NK-92 (cell line): ENCODE results near the gene ATXN2L.
"Not testable (repeated sequence)": the region's sequence is repeated elsewhere in the genome, so short reads cannot be mapped to it uniquely, and the experiment has no call there.

ENCODE experiments used
- DNase-seq: peaks from one replicate; lab custom pipeline; 2025; ENCODE audit not compliant: unreplicated experiment; lab: John Stamatoyannopoulos, UW

Gene ATXN2L

DNA sequence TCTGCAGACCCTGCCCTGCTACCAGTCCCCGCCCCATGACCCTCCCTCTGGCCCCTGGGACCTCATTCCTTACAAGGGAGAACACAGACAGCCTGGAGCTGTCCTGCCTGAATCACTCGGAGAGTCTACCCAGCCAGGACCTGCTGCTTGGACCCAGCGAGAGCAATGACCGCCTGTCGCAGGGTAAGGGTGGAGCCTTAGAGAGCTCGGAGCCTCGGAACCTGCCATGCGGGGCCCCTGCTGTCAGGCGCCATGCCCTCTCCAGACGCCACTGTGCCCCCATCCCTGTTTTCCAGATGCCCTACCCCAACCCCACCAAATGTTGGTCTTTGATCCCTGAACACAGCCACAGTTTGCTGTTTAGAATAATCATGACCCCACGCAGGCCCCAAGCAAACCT lies 46.4 kb downstream of the ATXN2L start:
- DNase-seq = no peak

DNA sequence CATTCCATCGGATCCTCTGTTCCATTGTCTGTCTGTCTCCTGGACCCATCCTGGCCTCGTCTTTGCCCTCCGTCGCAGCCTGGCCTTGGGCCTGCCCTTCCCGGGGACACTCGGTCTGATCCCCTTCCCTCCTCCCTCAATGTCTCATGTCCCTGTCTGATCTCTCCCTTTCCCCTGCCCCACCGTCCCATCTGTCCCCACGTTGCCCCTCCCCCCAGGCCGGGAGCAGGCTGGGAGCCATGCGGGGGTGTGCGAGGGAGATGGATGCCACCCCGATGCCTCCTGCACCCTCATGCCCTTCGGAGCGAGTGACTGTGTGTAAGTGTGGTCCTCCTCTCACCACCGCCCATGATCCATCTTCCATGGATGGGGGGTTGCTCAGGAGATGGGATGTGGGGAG lies 50.2 kb downstream of the ATXN2L start:
- no peak for DNase-seq

DNA sequence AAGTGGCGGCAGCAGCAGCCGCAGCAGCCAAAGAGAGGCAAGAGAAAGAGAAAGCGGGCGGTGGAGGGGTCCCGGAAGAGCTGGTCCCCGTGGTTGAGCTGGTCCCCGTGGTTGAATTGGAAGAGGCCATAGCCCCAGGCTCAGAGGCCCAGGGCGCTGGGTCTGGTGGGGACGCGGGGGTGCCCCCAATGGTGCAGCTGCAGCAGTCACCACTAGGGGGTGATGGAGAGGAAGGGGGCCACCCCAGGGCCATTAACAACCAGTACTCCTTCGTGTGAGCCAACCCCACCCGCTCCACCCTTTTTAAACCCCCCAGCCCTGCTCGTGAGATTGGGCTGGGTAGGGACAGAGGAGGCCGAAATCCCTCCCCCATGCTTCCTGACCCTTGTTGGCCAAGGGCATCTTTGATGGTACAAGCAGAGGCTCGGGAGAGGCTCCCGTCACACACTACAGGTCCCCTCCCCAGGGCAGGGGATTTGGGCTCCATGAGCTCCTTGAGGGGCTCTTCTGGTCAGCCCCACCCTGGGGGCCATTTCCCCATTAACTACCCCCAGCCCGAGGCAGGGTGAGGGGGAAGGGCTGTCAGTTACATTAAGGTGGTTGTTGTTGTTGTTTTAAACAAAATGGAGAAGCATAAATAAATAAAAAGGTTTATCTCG lies 50.9 kb downstream of the ATXN2L start:
- DNase-seq = no peak

- DNase-seq = no peak
These were observed 51.6 kb downstream of the ATXN2L start for GRCh38 chr16:28874406-28874805.

DNA sequence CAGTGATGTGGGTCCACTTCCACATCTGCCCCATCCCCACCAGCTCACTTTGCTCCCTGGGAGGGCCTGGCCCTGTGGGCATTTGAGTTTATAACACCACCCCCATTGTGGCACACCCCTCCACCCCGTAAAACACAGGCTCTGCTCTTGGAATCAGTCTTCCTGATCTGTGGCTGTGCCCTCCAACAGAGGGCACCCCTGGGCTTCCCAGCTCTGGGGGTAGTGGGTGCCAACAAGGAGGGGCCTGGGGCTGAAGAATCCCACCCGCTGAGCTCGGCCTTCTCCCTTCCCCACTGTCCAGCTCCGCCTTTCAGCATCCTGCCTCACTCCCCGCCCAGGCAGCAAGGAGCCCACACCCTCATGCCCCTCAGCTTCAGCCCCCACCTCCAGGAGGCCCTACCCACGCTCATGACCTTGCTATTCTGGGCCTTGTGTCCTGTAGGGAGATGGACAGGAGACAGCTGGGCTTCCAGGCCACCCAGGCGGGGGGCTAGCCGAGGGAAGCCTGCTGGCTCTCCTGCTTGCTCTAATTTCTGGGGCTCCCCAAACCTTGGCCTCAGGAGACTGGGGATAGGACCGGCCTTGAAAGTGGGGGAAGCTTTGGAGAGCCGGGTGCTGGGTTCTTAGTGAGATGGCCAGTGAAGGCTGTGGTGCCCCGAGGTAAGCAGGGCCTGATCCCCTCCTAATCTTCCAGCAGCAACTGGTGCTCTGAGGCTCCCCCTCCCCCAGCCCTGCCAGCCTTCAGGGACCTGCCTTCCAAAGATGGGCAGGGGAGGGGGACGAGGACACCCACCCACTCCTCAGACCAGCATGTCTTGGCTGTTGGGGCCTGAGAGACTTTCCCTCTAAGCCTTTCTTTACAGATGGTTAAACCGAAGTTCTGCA lies 52.6 kb downstream of the ATXN2L start:
- DNase-seq = no peak

GRCh38 chr16:28876019-28876659 lies 53.3 kb downstream of the ATXN2L start:
- no peak for DNase-seq

GRCh38 chr16:28876973-28877654 lies 54.3 kb downstream of the ATXN2L start:
- DNase-seq = no peak

DNA sequence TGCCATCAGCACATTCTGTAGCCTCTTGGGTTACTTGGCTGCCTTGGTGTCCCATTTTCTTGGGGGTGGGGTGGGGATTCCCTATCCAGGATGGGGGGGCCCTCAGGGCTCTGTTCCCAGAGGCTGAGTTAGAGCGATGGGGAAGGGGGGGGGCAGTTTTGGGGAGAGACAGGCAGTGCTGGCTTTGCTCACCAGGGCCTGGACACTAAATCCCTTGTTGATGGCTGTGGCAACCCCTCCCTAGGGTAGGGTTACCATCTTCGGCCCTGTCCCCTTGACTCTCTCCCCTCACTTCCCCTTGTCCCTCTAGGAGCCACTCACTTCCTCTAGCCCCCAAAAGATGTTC lies 54.8 kb downstream of the ATXN2L start:
- no peak for DNase-seq

DNA sequence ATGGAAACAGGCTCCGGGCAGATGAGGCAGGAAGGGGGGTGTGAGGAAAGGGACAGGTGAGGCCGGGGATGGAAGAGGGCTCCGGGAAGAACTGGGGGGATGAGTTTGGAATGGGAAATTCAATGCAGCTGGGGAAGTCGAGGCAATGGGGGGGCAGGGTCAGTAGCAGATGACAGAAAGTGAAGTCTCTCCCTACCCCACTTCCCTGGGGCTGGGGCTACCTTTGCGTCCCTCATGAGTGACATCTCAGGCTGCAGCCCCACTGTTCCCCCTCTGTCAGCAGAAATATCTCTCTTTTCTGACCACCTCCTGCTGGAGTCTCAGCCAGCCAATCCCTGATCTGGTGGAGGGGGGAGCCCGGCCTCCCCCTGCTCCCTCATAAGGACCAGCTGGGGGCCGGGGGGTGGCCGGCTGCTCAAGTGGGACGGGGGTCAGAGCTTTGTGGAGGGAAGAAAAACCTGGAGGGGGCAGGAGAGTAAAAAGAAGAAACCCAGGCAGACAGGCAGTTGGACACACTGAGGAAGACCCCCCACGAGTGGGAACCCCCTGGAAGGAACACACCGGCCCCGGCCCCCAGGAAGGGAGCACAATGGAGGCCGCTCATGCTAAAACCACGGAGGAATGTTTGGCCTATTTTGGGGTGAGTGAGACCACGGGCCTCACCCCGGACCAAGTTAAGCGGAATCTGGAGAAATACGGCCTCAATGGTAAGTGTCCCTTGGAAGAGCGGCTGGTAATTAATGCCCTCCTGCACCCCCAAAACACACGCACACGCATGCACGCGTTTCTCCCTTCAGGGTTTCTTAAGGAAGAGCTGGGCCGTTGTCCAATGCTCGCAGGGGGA lies 55.5 kb downstream of the ATXN2L start, which contains the start of gene ATP2A1:
Gene ATP2A1, plus strand, starts transcription at position 406 of the 844 bp plus-strand sequence. Its CDS starts 184 bp downstream, at position 590.
- DNase-seq = no peak

GRCh38 chr16:28879261-28879840 lies 56.6 kb downstream of the ATXN2L start:
- no peak for DNase-seq

GRCh38 chr16:28879841-28880588 lies 57.2 kb downstream of the ATXN2L start:
- peak; percentile 46 for DNase-seq

- no peak for DNase-seq
These were observed 57.8 kb downstream of the ATXN2L start for GRCh38 chr16:28880589-28880915.

DNA sequence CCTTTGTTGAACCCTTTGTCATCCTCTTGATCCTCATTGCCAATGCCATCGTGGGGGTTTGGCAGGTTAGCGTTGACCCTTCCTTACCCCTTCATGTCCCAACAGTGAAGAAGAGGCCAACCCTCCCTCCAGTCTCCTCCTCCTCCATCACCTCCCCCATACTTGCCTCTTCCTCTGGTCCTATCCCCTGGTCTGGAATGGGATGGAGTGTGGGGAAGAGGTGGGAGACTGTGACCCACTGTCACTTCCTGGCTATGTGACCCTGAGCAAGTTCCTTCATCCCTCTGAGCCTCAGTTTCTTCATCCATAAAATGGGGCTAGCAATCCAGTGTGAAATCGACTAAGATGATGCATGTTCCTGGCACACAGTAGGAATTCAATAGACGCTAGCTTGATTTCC lies 58.2 kb downstream of the ATXN2L start:
- no peak for DNase-seq

- DNase-seq = not testable (repeated sequence)
These were observed 58.8 kb downstream of the ATXN2L start for GRCh38 chr16:28881565-28881964.

DNA sequence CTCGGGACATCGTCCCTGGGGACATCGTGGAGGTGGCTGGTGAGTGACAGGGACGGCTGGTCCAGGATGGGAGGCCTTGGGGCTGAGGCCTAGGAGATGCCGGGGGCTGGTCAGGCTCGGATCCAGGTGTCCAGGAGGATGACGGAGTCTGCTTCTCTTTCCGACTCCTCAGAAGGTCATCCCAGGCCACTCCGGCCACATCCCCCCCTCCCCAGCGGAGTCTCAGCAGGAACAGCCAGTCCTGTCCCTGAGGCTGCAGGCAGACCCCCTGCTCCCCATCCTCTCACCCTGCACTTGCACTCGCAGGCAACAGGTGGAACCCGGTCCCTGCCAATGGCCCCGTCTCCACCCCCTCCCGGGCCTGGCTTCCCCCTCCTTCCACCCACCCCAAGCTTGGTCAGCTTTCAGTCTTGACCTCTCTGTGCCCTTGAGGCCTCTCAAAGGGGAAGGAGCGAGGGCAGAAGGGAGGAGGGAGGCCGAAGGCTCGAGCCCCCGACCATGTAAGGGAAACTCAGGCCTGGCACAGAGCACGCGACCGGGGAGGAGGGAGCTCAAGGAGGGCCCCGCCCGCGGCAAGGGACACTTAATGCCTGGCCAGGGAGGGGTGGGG lies 59.9 kb downstream of the ATXN2L start:
- no peak for DNase-seq

GRCh38 chr16:28883221-28883996 lies 60.6 kb downstream of the ATXN2L start:
- DNase-seq = no peak

- no peak for DNase-seq
These were observed 61.2 kb downstream of the ATXN2L start for GRCh38 chr16:28884045-28884444.
